ENCODE results near the gene SUDS3. TPM values are rescaled to one million over a fixed set of nuclear protein-coding genes. Genes with fewer than 3 reads are reported as not detected.

The SUDS3 gene
- total RNA-seq, 1 experiment from 2014 or later, result 50.5 TPM

- H2AK5ac ChIP-seq (ENCODE audit: insufficient read length, low read length), result no peak overlapping the region
- H3K14ac ChIP-seq (ENCODE audit: insufficient read depth, low read length), result no peak overlapping the region
- no peak overlapping the region for H2BK12ac ChIP-seq (ENCODE audit: insufficient read length, low read depth, low read length)
- no peak overlapping the region for H3K4me2 ChIP-seq (ENCODE audit: insufficient read depth, insufficient read length, low read length)
- H2BK120ac ChIP-seq (ENCODE audit: low read depth, low read length, poor library complexity, severe bottlenecking), result no peak overlapping the region
- H3K23ac ChIP-seq (ENCODE audit: insufficient read length, low read depth, low read length), result no peak overlapping the region
- no peak for TF ChIP-seq CTCF (conservative IDR thresholded peaks at IDR 0.05)
- H3K23me2 ChIP-seq (ENCODE audit: insufficient read length, low read depth, low read length, poor library complexity, severe bottlenecking), result no peaks in the 10 kb centered on the region
- H4K8ac ChIP-seq (replicated peaks; ENCODE audit: insufficient read length, low read depth, low read length), result no peak overlapping the region
- no peak overlapping the region for H2BK5ac ChIP-seq (ENCODE audit: insufficient read length, low read length)
- H3K27ac Mint-ChIP-seq, result no peak overlapping the region
- H3K9ac ChIP-seq (ENCODE audit: extremely low read depth, insufficient read length, low read length), result no peak overlapping the region
- no peak overlapping the region for H4K91ac ChIP-seq (ENCODE audit: insufficient read length, low read depth, low read length)
- no peaks in the 10 kb centered on the region for H3K79me2 ChIP-seq (ENCODE audit: insufficient read depth, low read length)
- H4K5ac ChIP-seq (ENCODE audit: insufficient read length, low read depth, low read length), result no peak overlapping the region
- no peaks in the 10 kb centered on the region for H3K79me1 ChIP-seq (ENCODE audit: insufficient read depth, low read depth, low read length, poor library complexity, severe bottlenecking)
- H3K56ac ChIP-seq (ENCODE audit: insufficient read length, low read depth, low read length), result no peak overlapping the region
- WGBS (ENCODE audit: extremely low coverage, insufficient read length, low lambda C conversion rate), result no CpG with 5 or more reads among the region's 3 CpGs
- no peaks in the 10 kb centered on the region for H3K9me3 Mint-ChIP-seq
- H3K27ac ChIP-seq (ENCODE audit: insufficient read length, low read depth, low read length), result no peak overlapping the region
- H3K36me3 Mint-ChIP-seq (ENCODE audit: insufficient read depth in 1 of 3, low read depth in 3 of 3), result peaks cover 36 to 53% (median 51%) of the 10 kb centered on the region in 3 experiments; a peak in 6 of 7 replicates
- no peaks in the 10 kb centered on the region for H3K9me3 ChIP-seq (ENCODE audit: control insufficient read depth, low read depth, low read length)
- H3K4me1 Mint-ChIP-seq, result peaks cover 0 to 2% of the 10 kb centered on the region in 2 experiments; a peak in 2 of 4 replicates
- H3K27me3 Mint-ChIP-seq (ENCODE audit: low read depth), result no peaks in the 10 kb centered on the region
- H3K27me3 ChIP-seq (ENCODE audit: insufficient read depth, low read length), result no peaks in the 10 kb centered on the region
- H3K18ac ChIP-seq (ENCODE audit: insufficient read length, low read depth, low read length), result no peak overlapping the region
- DNase-seq, result no peak
- H4K20me1 ChIP-seq (ENCODE audit: control insufficient read depth, insufficient read depth, insufficient read length), result no peaks in the 10 kb centered on the region
- H3K4me3 Mint-ChIP-seq, result no peak overlapping the region
- H2AFZ ChIP-seq (ENCODE audit: low read length), result no peak overlapping the region
- H3K4me1 ChIP-seq (ENCODE audit: insufficient read depth, low read length), result no peaks in the 10 kb centered on the region
- no peak overlapping the region for H2BK20ac ChIP-seq (ENCODE audit: low read depth, low read length, poor library complexity, severe bottlenecking)
- no peak overlapping the region for H2BK15ac ChIP-seq (ENCODE audit: low read depth, low read length)
- H3T11ph ChIP-seq (ENCODE audit: low read length), result no peak overlapping the region
- H3K4ac ChIP-seq (ENCODE audit: low read depth, low read length), result no peak overlapping the region
Observed at GRCh38 chr12:118417942-118418341, 41.6 kb downstream of the SUDS3 start.
